HL-60 (cell line): ENCODE measurements around the gene WNT5B.

ENCODE experiments used
- DNase-seq, 2 experiments: peaks; one replicate each; pipeline ENCODE4 v3.0.0-alpha.2; 2010 to 2020; ENCODE audit warnings: low read depth in 1 of 2, low spot score in 1 of 2
- H3K27ac ChIP-seq: fragments of 250-450 bp; sonication (Bioruptor Pico); replicated peaks from 2 replicates; pipeline ENCODE4 v1.5.1; 2020; ENCODE audit warnings: mild to moderate bottlenecking, moderate library complexity
- H3K27me3 ChIP-seq: fragments of 250-450 bp; sonication (Bioruptor Pico); 2 replicates; pipeline ENCODE4 v1.5.1; 2021; ENCODE audit warnings: mild to moderate bottlenecking, moderate library complexity; ENCODE audit not compliant: insufficient read depth, poor library complexity, severe bottlenecking
- H3K4me3 ChIP-seq: replicated peaks from 2 replicates; pipeline ENCODE4 v1.5.1; 2011; ENCODE audit warnings: mild to moderate bottlenecking, control low read depth, low read length; ENCODE audit not compliant: insufficient read depth
- GABPA ChIP-seq: IDR thresholded peaks from 2 replicates; pipeline ENCODE4 v1.6.1; 2012; ENCODE audit warnings: low read depth
- POLR2AphosphoS5 ChIP-seq: IDR thresholded peaks from 2 replicates; pipeline ENCODE4 v1.6.1; 2012; ENCODE audit warnings: low read depth
- SPI1 ChIP-seq: IDR thresholded peaks from 2 replicates; pipeline ENCODE4 v1.6.1; 2012; ENCODE audit warnings: low read depth, mild to moderate bottlenecking, borderline replicate concordance
- TF ChIP-seq, protein P1 (sequence below): IDR thresholded peaks from 2 replicates; pipeline ENCODE4 v1.6.1; 2012; ENCODE audit warnings: low read depth; ENCODE audit not compliant: insufficient replicate concordance
- TF ChIP-seq, protein P2 (sequence below): IDR thresholded peaks from one replicate; pipeline ENCODE4 v1.5.1; 2011; ENCODE audit warnings: low read length, control low read depth, inconsistent platforms; ENCODE audit not compliant: insufficient read depth

The WNT5B gene

DNA sequence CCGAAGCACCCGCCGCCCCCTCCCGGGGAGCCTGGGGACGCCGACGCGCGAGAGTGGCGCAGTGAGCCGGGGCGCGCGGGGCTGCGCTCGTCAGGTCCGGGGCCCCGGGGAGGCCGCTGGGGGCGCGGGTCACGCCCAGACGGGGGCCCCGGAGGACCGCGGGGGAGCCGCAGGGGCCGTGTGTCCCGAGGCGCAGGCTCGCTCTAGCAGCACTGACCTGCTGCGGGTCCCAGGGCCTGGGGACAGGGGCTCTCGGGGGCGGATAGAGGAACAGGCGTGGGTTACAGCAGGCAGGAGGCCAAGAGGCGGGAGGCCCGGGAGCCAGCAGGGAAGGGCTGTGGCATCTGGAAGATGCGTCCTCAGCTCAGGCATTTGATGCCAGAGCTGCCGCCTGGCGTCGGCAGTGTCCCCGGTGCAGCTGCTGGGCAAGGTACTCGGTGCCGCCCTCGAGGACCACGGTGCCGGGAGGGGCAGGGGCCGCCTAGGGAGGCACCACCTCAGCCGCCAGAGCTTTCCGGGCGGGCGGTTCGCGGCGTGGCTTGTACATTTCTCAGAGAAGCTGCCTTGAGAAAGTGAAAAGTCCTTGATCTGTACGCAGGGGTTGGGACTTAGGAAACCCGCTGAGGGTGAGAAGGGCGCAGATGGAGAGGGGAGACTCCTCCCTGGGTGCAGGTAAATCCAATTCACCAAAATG lies 1.2 kb downstream of the WNT5B start:
- Histone ChIP-seq H3K27me3 (peaks cover 7% of the 10 kb centered on the region), H3K4me3 (peak overlapping the region; percentile 48), H3K27ac (no peak overlapping the region)
- DNase-seq, result peak in 1 of 2 experiments; percentile 17
- TF ChIP-seq, protein P1, sequence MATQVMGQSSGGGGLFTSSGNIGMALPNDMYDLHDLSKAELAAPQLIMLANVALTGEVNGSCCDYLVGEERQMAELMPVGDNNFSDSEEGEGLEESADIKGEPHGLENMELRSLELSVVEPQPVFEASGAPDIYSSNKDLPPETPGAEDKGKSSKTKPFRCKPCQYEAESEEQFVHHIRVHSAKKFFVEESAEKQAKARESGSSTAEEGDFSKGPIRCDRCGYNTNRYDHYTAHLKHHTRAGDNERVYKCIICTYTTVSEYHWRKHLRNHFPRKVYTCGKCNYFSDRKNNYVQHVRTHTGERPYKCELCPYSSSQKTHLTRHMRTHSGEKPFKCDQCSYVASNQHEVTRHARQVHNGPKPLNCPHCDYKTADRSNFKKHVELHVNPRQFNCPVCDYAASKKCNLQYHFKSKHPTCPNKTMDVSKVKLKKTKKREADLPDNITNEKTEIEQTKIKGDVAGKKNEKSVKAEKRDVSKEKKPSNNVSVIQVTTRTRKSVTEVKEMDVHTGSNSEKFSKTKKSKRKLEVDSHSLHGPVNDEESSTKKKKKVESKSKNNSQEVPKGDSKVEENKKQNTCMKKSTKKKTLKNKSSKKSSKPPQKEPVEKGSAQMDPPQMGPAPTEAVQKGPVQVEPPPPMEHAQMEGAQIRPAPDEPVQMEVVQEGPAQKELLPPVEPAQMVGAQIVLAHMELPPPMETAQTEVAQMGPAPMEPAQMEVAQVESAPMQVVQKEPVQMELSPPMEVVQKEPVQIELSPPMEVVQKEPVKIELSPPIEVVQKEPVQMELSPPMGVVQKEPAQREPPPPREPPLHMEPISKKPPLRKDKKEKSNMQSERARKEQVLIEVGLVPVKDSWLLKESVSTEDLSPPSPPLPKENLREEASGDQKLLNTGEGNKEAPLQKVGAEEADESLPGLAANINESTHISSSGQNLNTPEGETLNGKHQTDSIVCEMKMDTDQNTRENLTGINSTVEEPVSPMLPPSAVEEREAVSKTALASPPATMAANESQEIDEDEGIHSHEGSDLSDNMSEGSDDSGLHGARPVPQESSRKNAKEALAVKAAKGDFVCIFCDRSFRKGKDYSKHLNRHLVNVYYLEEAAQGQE, result no peak
- TF ChIP-seq, protein P2, sequence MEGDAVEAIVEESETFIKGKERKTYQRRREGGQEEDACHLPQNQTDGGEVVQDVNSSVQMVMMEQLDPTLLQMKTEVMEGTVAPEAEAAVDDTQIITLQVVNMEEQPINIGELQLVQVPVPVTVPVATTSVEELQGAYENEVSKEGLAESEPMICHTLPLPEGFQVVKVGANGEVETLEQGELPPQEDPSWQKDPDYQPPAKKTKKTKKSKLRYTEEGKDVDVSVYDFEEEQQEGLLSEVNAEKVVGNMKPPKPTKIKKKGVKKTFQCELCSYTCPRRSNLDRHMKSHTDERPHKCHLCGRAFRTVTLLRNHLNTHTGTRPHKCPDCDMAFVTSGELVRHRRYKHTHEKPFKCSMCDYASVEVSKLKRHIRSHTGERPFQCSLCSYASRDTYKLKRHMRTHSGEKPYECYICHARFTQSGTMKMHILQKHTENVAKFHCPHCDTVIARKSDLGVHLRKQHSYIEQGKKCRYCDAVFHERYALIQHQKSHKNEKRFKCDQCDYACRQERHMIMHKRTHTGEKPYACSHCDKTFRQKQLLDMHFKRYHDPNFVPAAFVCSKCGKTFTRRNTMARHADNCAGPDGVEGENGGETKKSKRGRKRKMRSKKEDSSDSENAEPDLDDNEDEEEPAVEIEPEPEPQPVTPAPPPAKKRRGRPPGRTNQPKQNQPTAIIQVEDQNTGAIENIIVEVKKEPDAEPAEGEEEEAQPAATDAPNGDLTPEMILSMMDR, result no peak
- TF ChIP-seq POLR2AphosphoS5, result no peak
- TF ChIP-seq GABPA, result no peak
- no peak for TF ChIP-seq SPI1

DNA sequence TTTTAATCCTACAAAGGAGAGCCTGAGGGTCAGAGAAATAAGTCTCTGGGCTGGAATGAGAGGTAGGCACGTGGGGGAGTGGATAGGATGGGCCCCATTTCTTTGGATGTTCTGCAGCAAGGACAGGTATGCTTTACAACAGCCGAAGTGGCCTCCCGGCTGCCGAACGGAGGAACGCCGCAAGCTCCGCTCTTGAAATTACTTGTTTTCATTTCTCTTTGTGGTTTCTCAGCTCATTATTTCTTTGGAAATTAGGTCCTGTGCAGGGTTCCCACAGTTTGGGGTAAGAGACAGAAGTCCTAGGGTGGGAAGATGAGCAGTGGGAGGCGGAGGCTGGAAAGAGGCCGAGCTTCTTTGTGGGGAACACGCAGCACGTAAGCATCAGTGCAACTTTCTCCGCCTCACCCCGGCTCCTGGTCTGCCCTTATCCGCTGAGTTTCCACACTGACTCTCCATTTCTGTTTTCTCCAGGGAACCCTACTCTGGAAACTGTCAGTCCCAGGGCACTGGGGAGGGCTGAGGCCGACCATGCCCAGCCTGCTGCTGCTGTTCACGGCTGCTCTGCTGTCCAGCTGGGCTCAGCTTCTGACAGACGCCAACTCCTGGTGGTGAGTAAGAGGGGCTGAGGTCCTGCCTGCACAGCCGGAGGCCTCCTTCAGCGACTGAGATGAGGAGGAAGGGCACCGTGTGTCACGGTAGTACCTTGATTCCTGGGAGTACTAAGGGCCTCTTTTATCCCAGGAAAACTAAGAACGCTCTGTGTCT lies 2.0 kb downstream of the WNT5B start:
- DNase-seq, result no peak
- TF ChIP-seq GABPA (no peak), SPI1 (no peak), POLR2AphosphoS5 (no peak)
- TF ChIP-seq, protein P1, result no peak
- TF ChIP-seq, protein P2, result no peak
- H3K27me3 ChIP-seq, result peaks cover 7% of the 10 kb centered on the region
- no peak overlapping the region for H3K27ac ChIP-seq
- H3K4me3 ChIP-seq, result no peak overlapping the region

DNA sequence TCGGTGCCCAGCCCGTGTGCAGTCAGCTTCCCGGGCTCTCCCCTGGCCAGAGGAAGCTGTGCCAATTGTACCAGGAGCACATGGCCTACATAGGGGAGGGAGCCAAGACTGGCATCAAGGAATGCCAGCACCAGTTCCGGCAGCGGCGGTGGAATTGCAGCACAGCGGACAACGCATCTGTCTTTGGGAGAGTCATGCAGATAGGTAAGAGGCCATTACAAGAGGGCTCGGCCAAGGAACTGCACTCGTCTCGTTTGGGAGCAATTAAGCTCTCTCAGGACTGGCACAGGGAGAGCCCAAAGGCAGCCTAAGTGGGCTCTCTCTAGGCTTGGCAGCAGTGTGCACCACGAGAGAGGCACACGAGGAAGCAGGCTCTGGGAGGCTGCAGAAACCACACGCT lies 3.7 kb downstream of the WNT5B start:
- peak in 1 of 2 experiments; percentile 32 for DNase-seq
- Histone ChIP-seq H3K4me3 (no peak overlapping the region), H3K27ac (no peak overlapping the region), H3K27me3 (peaks cover 7% of the 10 kb centered on the region)
- TF ChIP-seq, protein P1, result no peak
- TF ChIP-seq POLR2AphosphoS5 (no peak), GABPA (no peak), SPI1 (no peak)
- TF ChIP-seq, protein P2, result no peak
